RWPE1 (cell line): ENCODE measurements around the gene HSD17B4.

ENCODE experiments used
- CTCF ChIA-PET: fragments of 350-600 bp; sonication (Branson Sonifier 250); formaldehyde crosslinking; extraction: SDS; loops from one replicate; lab custom pipeline; 2021; lab: Yijun Ruan, JAX
- POLR2A ChIA-PET: fragments of 400-600 bp; formaldehyde crosslinking; extraction: SDS; loops from one replicate; lab custom pipeline; 2020; ENCODE audit warnings: antibody characterized with exemption; ENCODE audit not compliant: low non-redundant PET; lab: Yijun Ruan, JAX
- DNase-seq: peaks from one replicate; pipeline ENCODE4 v3.0.0; 2012; ENCODE audit warnings: low spot score
- H3K27ac ChIP-seq: fragments of 450-650 bp; 2 replicates; pipeline ENCODE4 v1.5.1; 2017
- TF ChIP-seq, protein P1 (sequence below): fragments of 450-650 bp; conservative IDR thresholded peaks from 2 replicates; pipeline ENCODE4 v1.5.1; 2017; ENCODE audit warnings: low read depth, mild to moderate bottlenecking

Gene HSD17B4, protein sequence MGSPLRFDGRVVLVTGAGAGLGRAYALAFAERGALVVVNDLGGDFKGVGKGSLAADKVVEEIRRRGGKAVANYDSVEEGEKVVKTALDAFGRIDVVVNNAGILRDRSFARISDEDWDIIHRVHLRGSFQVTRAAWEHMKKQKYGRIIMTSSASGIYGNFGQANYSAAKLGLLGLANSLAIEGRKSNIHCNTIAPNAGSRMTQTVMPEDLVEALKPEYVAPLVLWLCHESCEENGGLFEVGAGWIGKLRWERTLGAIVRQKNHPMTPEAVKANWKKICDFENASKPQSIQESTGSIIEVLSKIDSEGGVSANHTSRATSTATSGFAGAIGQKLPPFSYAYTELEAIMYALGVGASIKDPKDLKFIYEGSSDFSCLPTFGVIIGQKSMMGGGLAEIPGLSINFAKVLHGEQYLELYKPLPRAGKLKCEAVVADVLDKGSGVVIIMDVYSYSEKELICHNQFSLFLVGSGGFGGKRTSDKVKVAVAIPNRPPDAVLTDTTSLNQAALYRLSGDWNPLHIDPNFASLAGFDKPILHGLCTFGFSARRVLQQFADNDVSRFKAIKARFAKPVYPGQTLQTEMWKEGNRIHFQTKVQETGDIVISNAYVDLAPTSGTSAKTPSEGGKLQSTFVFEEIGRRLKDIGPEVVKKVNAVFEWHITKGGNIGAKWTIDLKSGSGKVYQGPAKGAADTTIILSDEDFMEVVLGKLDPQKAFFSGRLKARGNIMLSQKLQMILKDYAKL

DNA sequence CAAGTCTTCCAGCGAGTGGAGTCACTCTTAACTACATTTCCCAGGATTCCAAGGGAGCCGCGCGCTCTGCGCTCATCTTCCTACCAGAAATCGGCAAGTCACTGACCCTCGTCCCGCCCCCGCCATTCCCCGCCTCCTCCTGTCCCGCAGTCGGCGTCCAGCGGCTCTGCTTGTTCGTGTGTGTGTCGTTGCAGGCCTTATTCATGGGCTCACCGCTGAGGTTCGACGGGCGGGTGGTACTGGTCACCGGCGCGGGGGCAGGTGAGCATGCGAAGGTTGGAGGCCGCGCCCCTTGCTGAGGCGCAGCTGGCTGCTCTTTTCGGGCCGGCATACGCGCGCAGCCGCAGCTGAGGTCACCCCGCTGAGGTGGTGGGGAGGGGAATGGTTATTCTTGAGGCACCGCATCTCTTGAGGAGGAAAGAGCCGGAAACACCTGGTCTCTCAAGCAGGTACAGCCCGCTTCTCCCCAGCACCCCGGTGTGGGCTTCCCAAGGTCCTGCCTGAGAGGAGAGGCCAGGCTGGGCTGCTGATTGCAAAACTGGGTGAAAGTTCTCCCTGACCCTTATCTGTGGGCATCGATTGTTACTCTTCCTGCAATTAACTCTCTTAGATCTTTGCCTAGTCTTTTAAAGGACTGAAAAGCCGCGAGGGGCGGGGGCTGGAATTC is at the start of gene HSD17B4:
Gene HSD17B4, plus strand, starts transcription at position 125 of the 667 bp plus-strand sequence. Its CDS starts 79 bp downstream, at position 204.
- POLR2A ChIA-PET, result no interaction called here
- peak within 1 kb of the TSS; percentile 79 for H3K27ac ChIP-seq
- CTCF ChIA-PET, result interaction anchor here (0.5 to 1.2 kb wide), 4 partner anchors 41 to 496 kb away, joined by 3 to 4 read pairs (median 3); partner anchors contain the start of gene DTWD2
- TF ChIP-seq, protein P1, sequence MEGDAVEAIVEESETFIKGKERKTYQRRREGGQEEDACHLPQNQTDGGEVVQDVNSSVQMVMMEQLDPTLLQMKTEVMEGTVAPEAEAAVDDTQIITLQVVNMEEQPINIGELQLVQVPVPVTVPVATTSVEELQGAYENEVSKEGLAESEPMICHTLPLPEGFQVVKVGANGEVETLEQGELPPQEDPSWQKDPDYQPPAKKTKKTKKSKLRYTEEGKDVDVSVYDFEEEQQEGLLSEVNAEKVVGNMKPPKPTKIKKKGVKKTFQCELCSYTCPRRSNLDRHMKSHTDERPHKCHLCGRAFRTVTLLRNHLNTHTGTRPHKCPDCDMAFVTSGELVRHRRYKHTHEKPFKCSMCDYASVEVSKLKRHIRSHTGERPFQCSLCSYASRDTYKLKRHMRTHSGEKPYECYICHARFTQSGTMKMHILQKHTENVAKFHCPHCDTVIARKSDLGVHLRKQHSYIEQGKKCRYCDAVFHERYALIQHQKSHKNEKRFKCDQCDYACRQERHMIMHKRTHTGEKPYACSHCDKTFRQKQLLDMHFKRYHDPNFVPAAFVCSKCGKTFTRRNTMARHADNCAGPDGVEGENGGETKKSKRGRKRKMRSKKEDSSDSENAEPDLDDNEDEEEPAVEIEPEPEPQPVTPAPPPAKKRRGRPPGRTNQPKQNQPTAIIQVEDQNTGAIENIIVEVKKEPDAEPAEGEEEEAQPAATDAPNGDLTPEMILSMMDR, result no peak
- peak; percentile 92 for DNase-seq

DNA sequence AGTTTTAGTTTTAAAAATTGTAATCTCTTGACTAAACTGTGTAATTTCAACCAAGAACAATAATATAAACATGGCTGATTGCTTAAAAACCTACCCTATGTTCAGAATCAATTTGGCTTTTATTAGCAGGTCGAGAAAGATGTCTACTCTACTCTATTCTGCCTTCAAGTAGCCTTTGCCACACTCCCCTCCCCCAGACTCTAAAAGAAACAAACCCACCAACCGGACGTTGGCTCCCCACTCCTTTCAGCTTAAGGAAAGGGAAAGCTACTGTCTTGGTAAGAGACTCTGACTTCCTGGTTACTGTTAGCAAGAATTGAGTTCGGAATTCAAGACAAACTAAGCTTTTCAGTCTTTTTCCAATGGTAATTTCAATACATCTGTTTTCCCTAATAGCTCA is 49.7 kb upstream of the HSD17B4 start:
- CTCF ChIA-PET, result interaction anchor here (0.6 to 4.2 kb wide), 2 partner anchors 9 to 408 kb away, joined by 4 to 14 read pairs; no protein-coding TSS in a partner anchor
- H3K27ac ChIP-seq, result no peak overlapping the region
- POLR2A ChIA-PET, result no interaction called here
- no peak for DNase-seq
- TF ChIP-seq, protein P1, result no peak

DNA sequence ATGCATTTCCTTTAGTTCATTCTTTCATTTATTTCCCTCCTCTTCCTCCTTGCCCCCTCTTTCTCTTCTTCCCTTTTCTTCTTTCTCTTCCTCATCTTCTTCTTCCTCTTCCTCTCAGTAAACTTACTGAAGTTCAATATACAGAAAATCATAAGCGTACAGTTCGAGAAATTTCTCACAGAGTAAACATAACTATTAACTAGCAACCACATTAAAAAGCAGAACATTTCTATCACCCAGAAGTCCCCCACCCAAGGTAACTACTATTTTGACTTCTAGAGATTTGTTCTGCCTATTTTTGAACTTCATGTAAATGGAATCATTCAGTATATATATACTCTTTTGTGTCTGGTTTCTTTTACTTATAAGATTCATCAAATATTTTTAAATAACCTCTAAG is 48.3 kb upstream of the HSD17B4 start:
- no peak for DNase-seq
- ChIA-PET POLR2A (no interaction called here), CTCF (no interaction called here)
- H3K27ac ChIP-seq, result no peak overlapping the region
- TF ChIP-seq, protein P1, result no peak

DNA sequence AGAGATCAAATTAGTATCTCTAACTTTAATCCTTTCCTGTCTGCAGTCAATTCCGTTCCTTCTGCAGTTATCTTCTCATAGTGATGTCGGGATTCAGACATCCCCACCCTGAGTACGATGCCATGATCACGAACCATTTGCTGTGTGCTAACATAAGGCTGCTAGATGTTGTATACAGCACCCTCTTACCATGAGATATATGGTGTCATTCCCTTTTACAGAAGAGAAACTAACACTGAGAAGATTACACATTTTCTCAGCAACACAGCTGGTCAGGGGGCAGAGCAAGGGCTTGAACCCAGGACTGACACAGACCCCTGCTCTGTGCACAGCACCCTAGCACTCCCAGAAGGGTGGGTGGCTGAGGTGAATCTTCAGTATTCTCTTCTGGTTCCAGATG is 46.9 kb upstream of the HSD17B4 start:
- no peak for DNase-seq
- ChIA-PET CTCF (no interaction called here), POLR2A (no interaction called here)

DNA sequence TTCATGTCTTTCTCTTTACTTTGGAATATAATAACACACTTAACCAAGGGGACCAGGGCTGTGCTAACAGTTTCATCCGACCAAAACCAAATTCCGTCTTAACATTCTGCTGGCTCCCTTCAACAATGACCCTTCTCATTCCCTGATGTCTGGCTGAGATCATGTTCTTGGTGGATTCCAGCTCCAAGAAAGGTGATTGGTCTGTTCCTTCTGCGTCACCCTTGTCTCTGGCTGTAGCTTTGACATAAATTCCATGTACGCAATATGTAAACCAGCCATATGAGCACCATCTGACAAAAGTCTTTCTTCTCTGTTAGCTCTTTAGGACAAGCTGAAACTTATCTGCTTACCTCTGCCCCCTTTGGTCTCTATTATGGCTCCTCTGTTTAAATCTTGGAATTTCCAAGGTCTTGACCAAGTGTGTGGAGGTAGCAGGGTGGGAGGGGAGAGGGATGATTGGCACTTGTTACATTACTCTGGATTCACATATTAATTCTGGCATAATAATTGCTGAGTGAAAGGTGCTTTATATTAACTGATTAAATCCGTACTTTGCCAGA is 45.7 kb upstream of the HSD17B4 start:
- no peak overlapping the region for H3K27ac ChIP-seq
- CTCF ChIA-PET, result no interaction called here
- TF ChIP-seq, protein P1, result no peak
- POLR2A ChIA-PET, result no interaction called here
- DNase-seq, result no peak

More for the DNA sequence above, 46.9 kb upstream of the HSD17B4 start:
- TF ChIP-seq, protein P1, result no peak
- no peak overlapping the region for H3K27ac ChIP-seq

DNA sequence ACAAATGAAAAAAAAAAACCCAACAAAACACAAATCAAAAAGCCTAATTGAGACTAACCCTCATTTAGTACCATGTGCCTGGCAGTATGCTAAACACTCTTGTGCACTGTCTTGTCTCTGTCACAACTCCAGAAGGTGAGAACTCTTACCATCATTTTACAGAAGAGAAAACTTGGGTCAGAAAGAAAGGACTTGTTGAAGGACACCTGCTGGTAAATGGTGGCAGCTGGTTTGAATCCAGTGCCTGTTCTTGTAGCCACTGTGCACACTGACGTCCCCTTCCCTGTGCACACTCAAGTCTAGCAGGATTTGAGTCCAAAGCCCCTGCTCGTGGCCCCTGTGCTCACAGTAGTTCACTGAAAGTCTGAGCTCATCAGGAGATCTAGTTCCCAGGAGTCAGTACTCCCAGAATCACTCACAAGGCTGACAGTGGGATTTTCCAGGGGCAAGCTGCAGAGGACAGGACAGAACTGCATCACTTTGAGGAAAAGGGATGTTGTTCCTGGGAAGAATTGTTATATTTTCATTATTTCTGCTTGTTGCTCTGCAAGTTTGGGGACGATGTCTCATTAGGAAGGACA is 43.0 kb upstream of the HSD17B4 start:
- POLR2A ChIA-PET, result no interaction called here

More for the DNA sequence above, 43.0 kb upstream of the HSD17B4 start:
- no peak for DNase-seq
- H3K27ac ChIP-seq, result no peak overlapping the region
- TF ChIP-seq, protein P1, result no peak
- CTCF ChIA-PET, result interaction anchor here (0.5 to 0.9 kb wide), 3 partner anchors 45 to 421 kb away, joined by 3 read pairs; partner anchors contain the start of gene DTWD2
